ENCODE results near the gene GRIFIN. TPM values are rescaled to one million over a fixed set of nuclear protein-coding genes. Genes with fewer than 3 reads are reported as not detected.

GRIFIN gene
- total and polyA plus RNA-seq, 9 of the 15 experiments (the other 6 are each of a cell fraction or from before 2014, with no cell fraction given) = not detected

GRCh38 chr7:2519119-2519930 is 43.1 kb upstream of the GRIFIN start, which contains the start of gene LFNG (continued):
- no peak for TF ChIP-seq ZBTB33 (CRISPR knock-in tag; IDR thresholded peaks at IDR 0.05)
- peak in 1 of 2 experiments; percentile 72; a peak in 2 of 4 replicates for TF ChIP-seq UBTF (IDR thresholded peaks at IDR 0.05; ENCODE audit: borderline replicate concordance in 1 of 2, low read depth in 2 of 2, low read length in 2 of 2)
- TF ChIP-seq SMAD3 (CRISPR knock-in tag; conservative IDR thresholded peaks at IDR 0.05) = no peak
- no peak for TF ChIP-seq ZNF507 (tag; conservative IDR thresholded peaks at IDR 0.05)
- no peak for TF ChIP-seq ZNF280A (IDR thresholded peaks at IDR 0.05; ENCODE audit: low read depth, partially characterized antibody)
- TF ChIP-seq CHD2 (IDR thresholded peaks at IDR 0.05; ENCODE audit: low read depth, low read length) = no peak
- TF ChIP-seq DEAF1 (CRISPR knock-in tag; IDR thresholded peaks at IDR 0.05) = no peak
- TF ChIP-seq ZNF124 (CRISPR knock-in tag; IDR thresholded peaks at IDR 0.05) = no peak
- TF ChIP-seq ELF2 (CRISPR knock-in tag; IDR thresholded peaks at IDR 0.05) = no peak
- peak; percentile 55; the same call in 1 of the 2 replicates for TF ChIP-seq CREB1 (IDR thresholded peaks at IDR 0.05)
- TF ChIP-seq CREB1 (CRISPR knock-in tag; IDR thresholded peaks at IDR 0.05) = no peak
